Trophoblast cell (in vitro differentiated cells and primary cell): ENCODE results near the gene MAPKAPK2.

Experiments used
- DNase-seq, 2 donors: peaks; one replicate each; pipeline ENCODE4 v3.0.0-alpha.2; 2016
- H2AFZ ChIP-seq: 2 replicates; pipeline ENCODE4 v1.6.1; 2013; ENCODE audit warnings: low read length, moderate library complexity, mild to moderate bottlenecking; ENCODE audit not compliant: insufficient read depth, poor library complexity
- H2AK5ac ChIP-seq: 2 replicates; pipeline ENCODE4 v1.6.1; 2013; ENCODE audit warnings: mild to moderate bottlenecking, low read length
- H2BK120ac ChIP-seq: 2 replicates; pipeline ENCODE4 v1.6.1; 2013; ENCODE audit warnings: low read length, mild to moderate bottlenecking, moderate library complexity; ENCODE audit not compliant: insufficient read depth, poor library complexity
- H2BK12ac ChIP-seq: 2 replicates; pipeline ENCODE4 v1.6.1; 2013; ENCODE audit warnings: mild to moderate bottlenecking, low read length, moderate library complexity
- H2BK5ac ChIP-seq: 2 replicates; pipeline ENCODE4 v1.6.1; 2013; ENCODE audit warnings: low read length, low read depth, moderate library complexity, mild to moderate bottlenecking; ENCODE audit not compliant: poor library complexity
- H3K14ac ChIP-seq: 2 replicates; pipeline ENCODE4 v1.6.1; 2013; ENCODE audit warnings: mild to moderate bottlenecking, low read length
- H3K18ac ChIP-seq: 2 replicates; pipeline ENCODE4 v1.6.1; 2013; ENCODE audit warnings: mild to moderate bottlenecking, low read length
- H3K23ac ChIP-seq: 2 replicates; pipeline ENCODE4 v1.6.1; 2013; ENCODE audit warnings: low read length
- H3K27ac ChIP-seq: 2 replicates; pipeline ENCODE4 v1.5.1; 2013; ENCODE audit warnings: low read depth, mild to moderate bottlenecking, inconsistent platforms, low read length, moderate library complexity
- H3K27me3 ChIP-seq: 2 replicates; pipeline ENCODE4 v1.6.1; 2013; ENCODE audit warnings: inconsistent platforms, mild to moderate bottlenecking, low read length, moderate library complexity; ENCODE audit not compliant: insufficient read depth
- H3K36me3 ChIP-seq, 2 experiments: 1 replicate in 1 of 2; 2 replicates in 1 of 2; pipeline ENCODE4 v1.6.1; 2013; ENCODE audit warnings: low read length in 2 of 2, mild to moderate bottlenecking in 2 of 2, moderate library complexity in 1 of 2; ENCODE audit not compliant: insufficient read depth in 2 of 2, control insufficient read depth in 1 of 2
- H3K4ac ChIP-seq: 2 replicates; pipeline ENCODE4 v1.6.1; 2013; ENCODE audit warnings: low read depth, mild to moderate bottlenecking, low read length, moderate library complexity
- H3K4me1 ChIP-seq, 2 experiments: 1 replicate in 1 of 2; 2 replicates in 1 of 2; pipeline ENCODE4 v1.6.1; 2013; ENCODE audit warnings: low read length in 2 of 2, mild to moderate bottlenecking in 2 of 2, moderate library complexity in 1 of 2; ENCODE audit not compliant: insufficient read depth in 2 of 2, control insufficient read depth in 1 of 2
- H3K4me2 ChIP-seq: 2 replicates; pipeline ENCODE4 v1.6.1; 2013; ENCODE audit warnings: inconsistent platforms, mild to moderate bottlenecking, low read length, moderate library complexity
- H3K4me3 ChIP-seq: 2 replicates; pipeline ENCODE4 v1.5.1; 2013; ENCODE audit warnings: mild to moderate bottlenecking, low read depth, low read length, inconsistent platforms
- H3K79me1 ChIP-seq: one replicate; pipeline ENCODE4 v1.6.1; 2013; ENCODE audit warnings: low read length
- H3K79me2 ChIP-seq: 2 replicates; pipeline ENCODE4 v1.6.1; 2013; ENCODE audit warnings: low read length, mild to moderate bottlenecking; ENCODE audit not compliant: control insufficient read depth, insufficient read depth, poor library complexity
- H3K9ac ChIP-seq: 2 replicates; pipeline ENCODE4 v1.6.1; 2013; ENCODE audit warnings: mild to moderate bottlenecking, low read length
- H3K9me3 ChIP-seq: 2 replicates; pipeline ENCODE4 v1.6.1; 2013; ENCODE audit warnings: low read depth, mild to moderate bottlenecking, control low read depth, inconsistent platforms, low read length; ENCODE audit not compliant: insufficient read depth
- H4K12ac ChIP-seq: 2 replicates; pipeline ENCODE4 v1.6.1; 2013; ENCODE audit warnings: low read depth, mild to moderate bottlenecking, low read length, moderate library complexity
- H4K8ac ChIP-seq: 2 replicates; pipeline ENCODE4 v1.6.1; 2013; ENCODE audit warnings: low read depth, mild to moderate bottlenecking, low read length, moderate library complexity
- H4K91ac ChIP-seq: one replicate; pipeline ENCODE4 v1.6.1; 2013; ENCODE audit warnings: low read depth, mild to moderate bottlenecking, low read length, moderate library complexity
- WGBS: extraction: QIAGEN DNeasy Blood & Tissue Kit; methylation state at CpG from one replicate; pipeline ENCODE4 v1.1.7; 2013; ENCODE audit warnings: missing lambda C conversion rate; ENCODE audit not compliant: insufficient read length, insufficient coverage; ENCODE audit errors: extremely low coverage; 5-methylcytosine and 5-hydroxymethylcytosine counted together

Gene MAPKAPK2

DNA sequence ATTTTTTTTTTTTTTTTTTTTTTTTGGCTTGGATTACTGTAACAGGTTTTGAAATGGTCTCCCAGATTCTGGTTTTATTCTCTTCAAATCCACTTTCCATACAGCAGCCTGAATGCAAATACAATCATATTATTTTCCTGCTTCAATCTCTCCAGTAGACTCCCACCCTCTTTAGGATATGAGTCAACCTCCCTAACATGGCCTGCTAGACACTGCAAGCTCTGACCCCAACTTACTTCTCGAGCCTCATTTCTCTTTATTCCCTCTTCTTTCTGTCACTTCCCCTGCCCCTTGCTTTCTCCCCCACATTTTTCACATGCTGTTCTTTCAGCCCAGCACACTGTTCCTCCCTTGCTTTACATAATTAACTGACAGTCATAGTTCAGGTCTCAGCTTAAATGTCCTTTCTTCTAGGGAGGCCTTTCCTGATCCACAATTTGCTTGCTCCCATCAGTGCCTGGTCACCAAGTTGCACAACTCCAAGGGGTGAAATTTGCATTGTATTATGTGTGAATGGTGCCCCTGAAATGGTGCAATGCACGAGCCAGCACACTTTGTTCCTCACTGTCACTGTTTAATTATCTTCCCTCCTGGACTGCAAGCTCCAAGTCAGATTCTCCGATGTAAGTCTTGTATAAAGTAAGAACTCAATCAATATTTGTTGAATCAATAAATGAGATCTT, 63.8 kb downstream of the MAPKAPK2 start:
- Histone ChIP-seq H3K9me3 (no peaks in the 10 kb centered on the region), H2AK5ac (no peak overlapping the region), H3K27ac (no peak overlapping the region), H4K8ac (no peak overlapping the region), H3K4me2 (no peak overlapping the region), H3K36me3 (no peaks in the 10 kb centered on the region), H3K23ac (no peak overlapping the region), H3K4me3 (no peak overlapping the region), H2AFZ (no peak overlapping the region), H3K18ac (no peak overlapping the region), H3K9ac (no peak overlapping the region), H3K4me1 (no peaks in the 10 kb centered on the region), H3K27me3 (no peaks in the 10 kb centered on the region), H3K14ac (no peak overlapping the region), H3K79me1 (no peaks in the 10 kb centered on the region), H2BK12ac (no peak overlapping the region), H4K91ac (no peak overlapping the region), H3K79me2 (no peaks in the 10 kb centered on the region), H2BK5ac (no peak overlapping the region), H4K12ac (no peak overlapping the region), H2BK120ac (no peak overlapping the region), H3K4ac (no peak overlapping the region)
- no CpG with 5 or more reads among the region's 3 CpGs for WGBS
- no peak for DNase-seq

DNA sequence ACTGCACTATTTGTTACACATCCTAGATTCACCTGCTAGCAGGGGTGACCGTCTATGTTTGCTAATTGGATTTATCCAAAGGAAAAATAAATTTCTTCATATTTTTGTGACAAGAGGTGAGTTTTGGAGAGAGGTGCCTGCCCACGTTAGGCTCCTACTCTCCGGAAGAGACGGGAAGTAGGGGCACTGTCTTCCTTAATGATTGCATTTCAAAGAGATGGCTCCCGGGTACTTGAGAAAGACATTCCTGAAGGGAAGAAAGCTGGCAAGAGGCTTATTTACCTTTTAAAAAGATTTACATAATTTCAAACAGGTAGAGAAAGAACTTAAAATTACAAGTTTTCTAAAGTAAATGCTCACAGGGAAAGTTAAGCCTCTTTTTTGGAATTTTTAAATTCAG, 67.2 kb downstream of the MAPKAPK2 start:
- Histone ChIP-seq H3K36me3 (no peaks in the 10 kb centered on the region), H3K4me3 (no peak overlapping the region), H3K14ac (no peak overlapping the region), H4K91ac (no peak overlapping the region), H3K9me3 (no peaks in the 10 kb centered on the region), H3K18ac (no peak overlapping the region), H3K9ac (no peak overlapping the region), H4K8ac (no peak overlapping the region), H3K27me3 (no peaks in the 10 kb centered on the region), H3K79me1 (no peaks in the 10 kb centered on the region), H2BK12ac (no peak overlapping the region), H4K12ac (no peak overlapping the region), H3K4me1 (no peaks in the 10 kb centered on the region), H2AFZ (no peak overlapping the region), H2AK5ac (no peak overlapping the region), H3K4ac (no peak overlapping the region), H2BK120ac (no peak overlapping the region), H3K4me2 (no peak overlapping the region), H3K27ac (no peak overlapping the region), H2BK5ac (no peak overlapping the region), H3K23ac (no peak overlapping the region), H3K79me2 (no peaks in the 10 kb centered on the region)
- no CpG with 5 or more reads among the region's 5 CpGs for WGBS
- DNase-seq: no peak

DNA sequence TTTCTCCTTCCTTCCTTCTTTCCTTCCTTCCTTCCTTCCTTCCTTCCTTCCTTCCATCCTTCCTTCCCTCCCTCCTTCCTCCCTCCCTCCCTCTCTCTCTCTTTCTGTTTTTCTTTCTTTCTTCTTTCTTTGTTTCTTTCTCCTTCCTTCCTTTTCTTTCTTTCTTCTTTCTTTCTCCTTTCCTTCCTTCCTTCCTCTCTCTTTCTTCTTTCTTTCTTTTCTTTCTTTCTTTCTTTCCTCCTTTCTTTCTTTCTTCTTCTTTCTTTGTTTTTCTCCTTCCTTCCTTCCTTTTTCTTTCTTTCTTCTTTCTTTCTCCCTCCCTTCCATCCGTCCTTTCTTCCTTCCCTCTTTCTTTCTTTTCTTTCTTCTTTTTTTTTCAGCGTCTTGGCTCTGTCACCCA, 67.8 kb downstream of the MAPKAPK2 start:
- Histone ChIP-seq H3K4me3 (no peak overlapping the region), H3K27ac (no peak overlapping the region), H3K27me3 (no peaks in the 10 kb centered on the region), H3K4me2 (no peak overlapping the region), H3K4ac (no peak overlapping the region), H3K36me3 (no peaks in the 10 kb centered on the region), H2AFZ (no peak overlapping the region), H4K12ac (no peak overlapping the region), H3K18ac (no peak overlapping the region), H2BK5ac (no peak overlapping the region), H3K14ac (no peak overlapping the region), H2BK120ac (no peak overlapping the region), H2BK12ac (no peak overlapping the region), H3K79me2 (no peaks in the 10 kb centered on the region), H3K9me3 (no peaks in the 10 kb centered on the region), H3K79me1 (no peaks in the 10 kb centered on the region), H4K8ac (no peak overlapping the region), H3K23ac (no peak overlapping the region), H3K4me1 (no peaks in the 10 kb centered on the region), H2AK5ac (no peak overlapping the region), H4K91ac (no peak overlapping the region), H3K9ac (no peak overlapping the region)
- WGBS: no CpG with 5 or more reads among the region's 2 CpGs
- DNase-seq: no peak

DNA sequence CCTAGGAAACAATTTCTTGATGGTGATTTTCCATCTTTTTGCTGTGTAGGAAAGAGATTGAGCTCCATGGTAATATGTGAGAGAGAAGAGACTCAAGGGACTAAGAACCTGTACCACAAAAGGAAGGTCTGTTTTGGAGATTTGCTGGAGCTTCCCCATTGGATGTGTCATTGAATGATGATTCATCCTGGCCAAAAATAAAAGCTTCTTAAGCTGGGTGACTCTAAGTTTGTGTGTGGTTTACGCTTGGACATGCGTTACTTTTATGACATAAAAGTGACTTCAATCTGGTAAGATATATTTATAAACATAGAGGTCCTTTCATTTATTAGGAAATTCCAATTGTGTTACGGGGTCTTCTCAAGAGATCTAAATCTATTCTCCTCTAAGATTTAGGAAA, 68.4 kb downstream of the MAPKAPK2 start:
- H3K27me3 ChIP-seq: no peaks in the 10 kb centered on the region
- no peaks in the 10 kb centered on the region for H3K36me3 ChIP-seq
- no peak overlapping the region for H3K27ac ChIP-seq
- no peak overlapping the region for H2BK120ac ChIP-seq
- H2AFZ ChIP-seq: no peak overlapping the region
- no peak overlapping the region for H3K23ac ChIP-seq
- H3K4ac ChIP-seq: no peak overlapping the region
- H3K79me1 ChIP-seq: no peaks in the 10 kb centered on the region
- H3K4me2 ChIP-seq: no peak overlapping the region
- H3K4me3 ChIP-seq: no peak overlapping the region
- H3K79me2 ChIP-seq: no peaks in the 10 kb centered on the region
- no peak overlapping the region for H2AK5ac ChIP-seq
- DNase-seq: peak in 1 of 2 donors; percentile 34
- no peak overlapping the region for H4K8ac ChIP-seq
- no peak overlapping the region for H3K14ac ChIP-seq
- no peak overlapping the region for H3K9ac ChIP-seq
- H3K18ac ChIP-seq: no peak overlapping the region
- H4K91ac ChIP-seq: no peak overlapping the region
- no peak overlapping the region for H2BK12ac ChIP-seq
- no CpG with 5 or more reads among the region's 3 CpGs for WGBS
- H2BK5ac ChIP-seq: no peak overlapping the region
- H4K12ac ChIP-seq: no peak overlapping the region
- H3K9me3 ChIP-seq: no peaks in the 10 kb centered on the region
- H3K4me1 ChIP-seq: no peaks in the 10 kb centered on the region
